Frontal cortex (tissue), 4 donors: ENCODE measurements around the gene ZNF407. TPM values are rescaled to one million over a fixed set of nuclear protein-coding genes. Genes with fewer than 3 reads are reported as not detected.
A peak's percentile ranks its signal among the peaks of the same experiment; 100 is the strongest.

Experiments
- DNase-seq, 2 donors: peaks; one replicate each; pipeline ENCODE4 v3.0.0; 2012; ENCODE audit warnings: low spot score in 2 of 2
- FAIRE-seq: peaks from 2 replicates; lab custom pipeline; 2012; peaks lifted over from hg19 to GRCh38; lab: Jason Lieb, UNC
- total RNA-seq: library from RNA; depleted of rRNA; stranded (reverse); fragments of >200 nt; gene quantifications from one replicate; pipeline ENCODE4 v1.2.3, GENCODE V29; 2014
- donor health status: control.
- donor health status: control.
- donor health status: control.

ZNF407 gene
- total RNA-seq, 1 donor from 2014 or later: 22.0 TPM

DNA sequence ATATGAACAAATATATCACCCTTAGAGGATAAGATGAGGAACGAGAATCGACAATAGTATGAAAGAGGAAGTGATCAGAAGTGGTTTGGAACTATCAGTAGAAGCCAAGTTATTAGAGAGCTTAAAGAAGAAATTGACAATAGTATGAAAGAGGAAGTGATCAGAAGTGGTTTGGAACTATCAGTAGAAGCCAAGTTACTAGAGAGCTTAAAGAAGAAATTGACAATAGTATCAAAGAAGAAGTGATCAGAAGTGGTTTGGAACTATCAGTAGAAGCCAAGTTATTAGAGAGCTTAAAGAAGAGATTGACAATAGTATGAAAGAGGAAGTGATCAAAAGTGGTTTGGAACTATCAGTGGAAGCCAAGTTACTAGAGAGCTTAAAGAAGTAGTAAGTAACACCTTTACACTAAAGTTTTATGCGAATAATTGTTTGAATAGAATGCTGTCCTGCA, 175.5 kb downstream of the ZNF407 start:
- DNase-seq (no peak), FAIRE-seq (no peak)

DNA sequence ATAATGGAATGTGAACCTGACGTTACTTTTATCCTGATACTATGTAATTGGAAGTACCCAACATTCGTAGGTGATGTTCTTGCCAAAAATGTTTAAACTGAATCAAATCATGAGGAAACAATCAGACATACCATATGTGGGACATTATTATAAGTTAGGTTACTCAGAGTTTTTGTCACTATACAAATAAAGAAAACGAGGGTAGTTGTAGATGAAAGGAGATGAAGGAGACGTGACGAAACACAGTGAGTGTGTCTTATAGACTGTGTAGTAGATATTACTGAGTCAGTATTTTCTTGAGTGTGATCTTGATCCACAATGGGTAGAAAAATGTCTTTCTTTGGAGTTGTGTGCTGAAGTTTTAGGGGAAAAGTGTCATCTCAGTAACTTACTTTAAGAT, 176.8 kb downstream of the ZNF407 start:
- no peak for DNase-seq
- no peak for FAIRE-seq

DNA sequence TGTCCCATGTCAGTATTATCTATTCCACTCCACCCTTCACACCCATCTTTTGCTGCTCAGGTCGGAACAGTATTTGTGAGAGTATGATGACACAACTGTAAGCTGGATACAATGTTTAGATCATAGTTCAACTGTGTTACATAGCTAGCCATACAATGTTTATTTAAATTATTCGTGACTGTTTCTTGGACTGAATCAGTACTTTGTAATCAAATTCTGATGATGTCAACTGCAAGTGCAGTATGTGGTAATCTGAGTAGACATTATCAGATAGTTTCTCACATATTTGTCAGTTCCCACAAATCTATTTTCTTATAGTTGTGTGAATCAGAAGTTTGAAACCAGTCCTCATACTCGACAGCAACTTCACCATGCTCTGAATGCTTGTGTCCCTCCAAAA, 177.6 kb downstream of the ZNF407 start:
- no peak for FAIRE-seq
- no peak for DNase-seq

DNA sequence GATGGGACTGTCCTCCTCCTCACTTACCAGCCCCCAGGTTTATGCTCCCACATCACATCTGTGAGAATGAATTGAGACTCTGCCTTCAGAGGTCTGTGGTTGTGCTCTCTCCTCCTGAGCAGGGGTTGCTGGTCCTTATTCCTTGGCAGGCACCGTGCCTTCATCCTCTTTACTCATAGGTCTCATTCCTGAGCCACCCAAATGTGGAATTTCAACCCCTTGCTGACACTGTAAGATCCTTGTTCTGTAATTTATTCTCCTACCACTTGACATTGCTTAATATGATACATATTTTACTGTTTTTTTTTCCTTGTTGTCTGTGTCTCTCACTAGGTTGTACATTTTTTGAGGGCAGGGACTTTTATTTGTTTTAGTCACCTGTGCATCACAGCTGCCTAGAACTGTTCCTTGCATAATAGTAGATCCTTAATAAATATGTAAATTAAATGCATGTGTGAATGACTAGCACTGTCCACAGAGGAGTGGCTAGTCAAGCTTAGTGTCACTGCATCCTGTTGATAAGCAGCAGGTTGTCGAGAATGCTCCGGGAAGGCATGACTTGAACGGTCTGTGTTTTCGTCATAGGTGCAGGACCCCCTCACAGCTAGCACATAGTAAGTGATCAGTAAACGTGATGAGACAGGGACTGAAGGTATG, 180.6 kb downstream of the ZNF407 start:
- DNase-seq: no peak
- no peak for FAIRE-seq

DNA sequence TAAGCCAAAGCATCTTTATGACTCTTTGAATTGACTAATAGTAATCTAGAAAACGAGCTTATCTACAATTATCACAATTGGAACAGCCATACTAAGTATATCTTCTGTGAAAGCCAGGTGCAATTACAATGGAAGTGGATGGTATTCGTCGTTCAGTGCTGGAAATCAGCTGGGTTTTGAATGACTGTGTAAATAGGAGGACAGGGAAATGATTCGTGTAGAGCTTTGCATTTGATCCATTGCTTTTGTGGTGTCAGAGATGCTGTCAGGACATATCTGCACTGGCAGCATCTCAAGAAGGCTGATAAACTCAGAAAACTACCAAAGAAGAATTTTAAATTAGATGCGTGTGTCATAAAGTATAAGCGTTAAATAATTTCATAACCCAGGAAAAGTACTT, 187.1 kb downstream of the ZNF407 start:
- FAIRE-seq: no peak
- no peak for DNase-seq

DNA sequence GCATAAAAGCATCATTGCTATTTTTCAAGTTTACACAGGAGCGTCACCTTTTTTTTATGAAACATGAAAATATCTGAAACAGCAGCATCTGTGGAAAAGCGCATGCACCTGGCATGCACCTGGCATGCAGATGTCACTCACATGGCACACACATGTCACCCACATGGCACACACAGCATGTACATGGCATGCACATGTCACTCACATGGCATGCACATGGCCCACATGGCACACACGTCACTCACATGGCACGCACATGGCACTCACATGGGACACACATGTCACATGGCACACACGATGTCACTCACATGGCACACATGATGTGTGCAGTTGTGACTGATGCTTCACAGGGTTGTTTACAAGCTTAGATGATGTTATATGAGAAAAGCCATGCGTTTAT, 188.0 kb downstream of the ZNF407 start:
- DNase-seq: no peak

DNA sequence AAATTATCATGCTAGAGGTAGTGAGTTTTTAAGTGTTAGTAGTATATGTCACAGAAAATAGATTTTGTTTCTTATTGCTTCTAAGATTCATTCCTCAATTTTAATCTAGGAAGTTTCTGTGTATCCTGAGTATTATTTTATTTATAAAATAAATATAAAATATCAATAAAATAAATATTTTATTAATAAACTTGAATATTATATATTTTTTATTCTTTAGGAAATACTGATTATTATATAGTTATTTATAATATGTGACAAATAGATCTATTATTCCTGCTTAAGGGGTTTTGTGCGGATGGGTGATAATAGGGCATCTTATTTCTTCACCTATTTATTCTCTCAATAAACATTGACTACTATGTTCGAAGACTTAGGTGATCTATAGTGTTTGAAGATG, 191.0 kb downstream of the ZNF407 start:
- FAIRE-seq: peak; percentile 92
- DNase-seq: no peak

More for the DNA sequence above, 188.0 kb downstream of the ZNF407 start:
- no peak for FAIRE-seq

DNA sequence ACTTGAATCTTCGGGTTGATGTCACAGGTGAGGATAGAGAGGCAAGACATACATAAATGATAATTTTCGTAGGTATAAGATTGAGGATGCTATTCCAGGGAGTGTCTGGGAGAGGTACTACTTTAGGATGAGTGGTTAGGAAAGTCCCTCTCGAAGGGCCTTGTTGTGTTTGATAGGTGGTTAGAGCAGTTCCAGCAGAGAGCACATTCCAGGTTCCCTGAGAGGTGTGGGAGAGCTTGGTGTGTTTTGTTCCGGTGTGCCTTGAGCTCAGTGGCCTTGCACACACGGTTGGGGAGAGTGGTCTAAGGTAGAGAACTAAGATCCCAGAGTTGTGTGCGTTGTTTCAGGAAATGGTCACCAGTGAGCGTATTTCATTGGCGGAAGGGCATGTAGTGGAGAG, 191.4 kb downstream of the ZNF407 start:
- DNase-seq (no peak), FAIRE-seq (no peak)

DNA sequence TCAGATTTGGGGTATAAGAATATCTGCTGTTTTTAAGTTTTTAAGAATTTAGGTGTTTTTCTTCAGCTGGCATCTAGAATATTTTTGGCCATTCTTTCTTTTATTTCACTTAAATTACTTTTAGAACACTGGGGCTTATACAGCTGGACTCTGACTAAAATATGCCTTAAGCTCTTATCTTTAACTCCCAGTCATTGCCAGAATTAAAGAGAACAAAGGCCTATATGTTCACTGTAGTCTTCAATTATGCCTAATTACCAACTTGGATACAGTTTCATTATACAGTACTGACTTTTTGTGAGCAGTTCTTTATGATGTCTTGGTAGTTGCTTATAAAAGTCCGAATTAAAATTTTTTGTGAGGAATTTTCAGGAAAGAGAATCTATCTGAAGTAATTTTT, 192.8 kb downstream of the ZNF407 start:
- FAIRE-seq: no peak
- no peak for DNase-seq

DNA sequence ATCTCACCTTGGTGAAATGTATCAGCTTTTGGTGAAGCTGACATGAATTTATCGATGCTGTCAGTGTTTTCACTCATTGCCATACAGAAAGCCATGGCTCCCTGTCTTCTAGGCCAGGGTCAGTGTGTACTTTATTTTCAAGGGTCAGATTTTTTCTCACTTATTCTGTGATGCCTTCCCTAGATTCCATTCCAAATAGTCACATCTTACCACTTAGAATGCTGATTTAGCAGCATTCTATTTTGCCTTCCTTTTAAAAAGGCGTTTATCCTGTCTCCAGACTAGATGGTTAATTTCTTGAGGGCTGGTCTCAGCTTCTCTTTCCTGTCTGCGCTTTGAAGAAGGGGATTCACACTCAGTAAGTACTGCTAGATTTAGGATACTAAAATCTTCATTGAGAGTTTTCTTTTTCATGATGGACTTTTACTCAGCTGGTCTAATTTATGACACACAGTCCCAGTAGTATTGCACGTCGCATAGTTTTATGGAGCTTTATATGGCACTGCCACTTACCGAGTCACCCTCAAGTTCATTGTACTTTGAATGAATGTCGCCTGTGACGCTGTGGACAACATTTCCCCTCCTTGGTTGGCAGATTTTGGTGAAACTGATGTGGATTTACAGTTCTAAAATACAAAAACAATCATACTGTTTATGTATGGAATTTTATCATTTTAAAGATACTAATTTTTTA, 194.0 kb downstream of the ZNF407 start:
- FAIRE-seq (no peak), DNase-seq (no peak)

DNA sequence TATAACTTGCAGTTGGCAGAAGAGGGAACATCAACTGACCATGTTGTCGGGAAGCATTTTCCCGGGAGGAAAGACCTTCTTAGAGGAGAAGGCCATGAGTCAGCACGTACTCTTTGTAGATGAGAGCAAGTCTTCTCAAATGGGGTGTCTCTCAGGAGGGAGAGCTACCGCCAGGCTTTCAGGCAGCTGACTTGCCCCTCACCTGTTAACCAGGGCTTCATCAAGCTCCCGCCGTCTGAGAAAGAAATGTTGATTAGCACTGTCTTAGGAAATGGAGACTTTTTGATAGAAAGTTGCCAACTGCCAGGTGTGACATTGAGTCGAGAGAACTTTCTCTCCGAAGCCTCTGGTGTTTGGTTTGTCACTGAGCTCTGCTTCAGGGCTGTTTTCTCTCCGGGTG, 196.1 kb downstream of the ZNF407 start:
- no peak for FAIRE-seq
- no peak for DNase-seq

DNA sequence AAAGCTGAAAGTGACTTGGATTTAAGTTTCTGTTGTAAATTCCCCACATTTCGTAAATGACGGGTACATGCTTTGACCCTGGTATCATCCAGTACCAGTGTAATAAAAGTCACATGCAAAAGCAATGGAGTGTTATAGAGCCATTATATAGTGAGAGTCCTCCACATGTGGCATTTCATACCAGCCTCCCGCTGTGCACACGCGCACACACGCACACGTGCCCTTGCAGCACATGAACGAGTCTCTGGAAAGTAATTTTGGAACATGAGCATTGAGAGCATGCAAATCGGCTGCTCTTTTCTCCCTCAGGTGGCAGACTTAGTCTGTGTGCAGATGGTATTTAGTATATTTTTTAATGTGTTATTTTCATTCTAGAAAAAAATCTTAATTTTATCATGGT, 198.1 kb downstream of the ZNF407 start:
- DNase-seq (no peak), FAIRE-seq (no peak)

DNA sequence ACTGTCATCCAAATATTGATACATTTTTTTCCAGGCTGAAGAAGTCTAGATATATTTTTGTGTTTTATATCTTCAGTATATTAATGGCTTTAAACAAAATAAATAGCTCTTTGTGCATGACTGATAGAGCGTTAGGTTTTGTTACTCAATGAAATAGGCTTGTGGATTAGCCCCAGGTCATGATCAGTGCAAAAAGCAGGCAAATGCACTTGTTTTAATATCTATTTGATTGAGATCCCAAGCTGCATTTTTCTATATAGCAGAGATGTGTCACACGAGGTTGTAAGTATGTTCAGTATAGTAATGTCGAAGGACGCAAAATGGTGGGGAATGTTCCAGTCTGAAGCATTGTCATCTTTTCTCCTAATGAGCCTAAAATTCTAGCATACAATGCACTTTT, 198.5 kb downstream of the ZNF407 start:
- no peak for FAIRE-seq
- no peak for DNase-seq

DNA sequence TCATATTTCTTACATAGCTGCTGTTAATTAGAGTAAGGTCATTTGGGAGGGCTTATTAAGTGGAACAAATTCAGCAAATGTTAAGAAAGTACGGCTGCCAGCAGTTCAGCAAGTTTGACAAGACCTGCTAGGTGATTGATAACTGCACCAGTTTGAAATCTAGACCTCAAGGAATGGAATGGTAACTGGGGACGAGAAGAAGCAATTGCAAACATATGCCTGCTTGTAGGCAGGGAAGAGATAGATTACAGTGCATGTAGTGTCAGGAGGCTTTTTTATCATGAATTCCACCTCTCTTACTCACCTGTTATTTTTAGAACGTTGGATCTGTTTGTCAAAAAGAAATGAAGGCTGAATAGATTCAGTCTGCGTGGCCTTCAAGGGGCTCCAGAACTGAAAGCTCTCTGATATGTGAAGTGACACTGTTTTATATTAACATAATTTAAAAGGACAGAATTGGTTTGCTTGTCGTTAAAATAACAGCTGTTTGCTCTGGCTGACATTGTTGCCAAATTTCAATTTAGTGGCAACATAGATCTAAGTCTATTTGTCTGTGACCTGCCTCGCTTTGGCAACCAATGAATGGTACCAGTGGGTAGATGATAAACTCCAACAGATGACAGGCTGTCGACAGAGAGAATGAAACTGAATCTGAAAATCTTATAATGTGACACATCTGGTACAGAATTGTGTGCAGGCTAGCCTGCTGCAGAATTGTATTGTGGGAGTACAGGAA, 199.3 kb downstream of the ZNF407 start:
- DNase-seq: no peak
- FAIRE-seq: no peak

DNA sequence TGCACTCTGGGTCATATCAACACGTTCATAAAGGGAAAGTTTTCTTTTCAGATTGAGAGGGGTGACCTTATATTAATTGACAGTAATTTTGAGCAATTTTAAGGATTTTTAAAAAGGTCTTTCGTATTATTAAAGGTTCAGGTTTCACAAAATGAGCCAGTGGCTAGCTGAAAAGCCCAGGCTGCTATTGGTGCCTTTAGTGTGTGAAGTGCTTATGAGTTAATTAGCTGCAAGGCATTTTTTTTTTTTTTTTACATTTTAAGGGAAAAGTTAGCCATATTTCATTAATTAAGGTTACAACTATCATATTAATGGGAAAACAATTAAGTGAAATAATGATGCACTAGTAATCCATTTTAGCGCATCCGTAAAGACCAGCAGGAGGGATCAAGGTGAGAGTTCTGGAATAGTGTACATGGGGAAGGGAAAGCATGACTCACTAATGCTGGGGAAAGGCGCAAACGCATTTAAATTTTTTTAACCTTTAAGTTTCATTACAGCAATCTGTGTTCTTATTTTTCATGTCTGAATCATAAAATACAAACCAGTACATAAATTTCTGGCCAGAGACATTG, 200.0 kb downstream of the ZNF407 start:
- DNase-seq (no peak), FAIRE-seq (no peak)

DNA sequence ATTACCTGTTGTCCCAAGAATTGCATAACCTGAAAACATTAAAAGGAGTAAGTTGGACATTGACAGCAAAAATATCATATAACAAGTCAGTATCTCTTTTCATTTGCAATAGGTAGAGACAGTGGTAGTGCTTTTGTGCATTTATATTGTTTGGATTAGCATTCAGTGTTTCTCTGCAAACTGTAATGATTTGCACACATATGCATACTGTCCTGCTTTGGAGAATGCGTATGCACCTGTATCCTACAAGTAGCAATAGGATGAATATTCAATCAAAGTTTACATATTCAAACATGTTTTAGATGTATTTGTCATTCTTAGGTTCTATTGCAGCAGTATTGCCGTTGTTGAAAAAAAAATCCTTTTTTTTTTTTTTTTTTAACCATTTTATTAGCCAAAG, 201.9 kb downstream of the ZNF407 start:
- DNase-seq (no peak), FAIRE-seq (no peak)

DNA sequence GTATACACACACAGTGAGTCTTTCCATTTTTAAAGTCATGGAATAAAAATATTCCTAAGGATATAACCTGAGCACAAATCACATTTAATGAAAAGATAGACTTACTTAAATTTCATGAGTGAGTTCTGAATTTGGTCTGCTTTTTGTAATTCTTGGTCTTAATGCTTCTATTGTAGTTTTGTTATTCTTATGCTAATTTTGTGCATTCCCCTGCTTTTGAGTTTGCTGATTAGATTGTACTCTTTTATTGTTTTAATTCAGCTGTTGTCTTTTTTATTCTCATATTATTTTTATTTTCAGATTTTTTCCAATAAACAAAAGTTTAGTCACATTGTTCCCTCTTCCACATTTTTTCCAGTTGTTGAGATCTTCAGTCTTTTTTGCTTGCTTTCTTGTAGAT, 202.4 kb downstream of the ZNF407 start:
- FAIRE-seq (no peak), DNase-seq (no peak)

DNA sequence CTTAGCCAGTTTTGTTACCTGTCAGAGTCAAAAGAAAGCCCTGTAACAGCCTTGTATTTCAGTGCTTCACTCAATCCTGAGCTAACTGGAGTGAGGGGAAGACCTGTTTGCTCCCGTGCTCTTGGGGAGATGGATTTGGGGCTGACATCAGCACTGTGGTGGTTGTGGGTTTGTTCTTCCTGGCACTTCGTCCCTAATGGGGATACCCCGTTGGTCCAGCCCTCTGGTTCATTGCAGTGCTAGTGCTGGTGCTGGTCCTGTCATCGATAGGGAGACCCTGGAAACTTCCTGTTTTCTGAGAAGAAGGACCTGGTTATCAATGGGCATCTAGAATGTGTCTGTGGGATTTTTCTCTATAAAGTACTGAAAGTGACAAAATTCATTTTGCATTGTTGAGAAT, 205.4 kb downstream of the ZNF407 start:
- DNase-seq: no peak

DNA sequence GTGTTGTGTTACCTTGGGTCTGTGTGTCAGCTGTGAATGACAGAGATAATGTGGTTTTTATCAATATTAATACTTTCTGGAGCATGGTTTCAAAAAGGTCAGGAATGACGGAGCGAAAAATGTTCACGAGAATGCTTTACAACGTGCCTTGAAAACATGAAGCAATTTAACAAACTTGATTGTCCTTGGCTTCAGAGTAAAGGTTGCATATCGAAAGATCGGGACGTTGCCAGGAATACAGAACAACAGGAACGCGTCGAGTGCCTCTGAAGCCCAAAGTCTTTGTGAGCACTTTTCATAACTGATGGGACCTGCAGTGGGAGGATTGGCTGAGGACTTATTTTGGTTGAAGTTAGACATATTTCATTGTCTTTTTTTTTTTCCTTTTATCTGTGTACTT, 206.1 kb downstream of the ZNF407 start:
- no peak for FAIRE-seq

More for the DNA sequence above, 205.4 kb downstream of the ZNF407 start:
- FAIRE-seq: no peak

DNA sequence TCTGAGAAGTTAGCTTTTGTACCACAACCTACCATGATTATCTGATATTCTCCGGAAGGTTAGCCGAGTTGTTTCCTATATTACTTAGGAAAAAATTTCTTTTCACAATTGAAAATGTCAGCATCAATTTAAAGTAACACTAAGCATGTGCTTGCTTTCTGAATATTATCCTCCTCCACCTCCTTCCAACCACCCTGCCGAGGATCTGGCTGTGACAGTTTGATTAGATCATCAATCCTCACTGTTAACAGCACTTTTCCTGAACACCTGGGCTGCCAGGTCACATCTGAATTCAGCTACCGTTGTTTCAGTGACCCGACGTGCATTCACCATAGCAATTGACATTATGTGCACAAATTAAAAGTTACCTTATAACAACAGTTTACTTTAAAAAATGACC, 207.0 kb downstream of the ZNF407 start:
- FAIRE-seq: no peak
- no peak for DNase-seq

More for the DNA sequence above, 206.1 kb downstream of the ZNF407 start:
- no peak for DNase-seq

DNA sequence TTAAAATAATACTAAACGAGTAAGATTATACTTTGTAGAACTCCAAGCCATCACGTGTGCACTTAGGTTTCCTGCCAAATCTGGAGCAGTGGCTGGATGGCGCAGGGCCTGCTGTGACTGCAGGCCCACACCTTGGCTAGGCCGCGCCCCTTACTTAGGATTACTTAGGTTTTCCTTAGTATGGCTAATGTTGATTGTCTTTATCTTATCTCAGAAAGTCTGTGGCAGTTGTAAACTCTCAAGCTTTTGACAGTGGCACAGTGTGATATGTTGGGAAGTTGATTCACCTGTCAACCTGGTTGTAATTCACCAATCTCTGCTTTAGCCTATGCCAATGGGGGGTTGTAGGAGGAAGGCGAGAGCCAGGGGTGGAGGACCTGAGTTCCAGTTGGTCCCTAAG, 208.4 kb downstream of the ZNF407 start:
- FAIRE-seq: no peak

More for the DNA sequence above, 208.4 kb downstream of the ZNF407 start:
- DNase-seq: no peak
